NCI-H1417 (cell line): Measurements from ENCODE around the gene KIFC1.
A peak's percentile ranks its signal among the peaks of the same experiment; 100 is the strongest.

Experiments
- DNase-seq, 3 experiments: peaks; one replicate each; lab custom pipeline; 2025; lab: John Stamatoyannopoulos, UW

Gene KIFC1

DNA sequence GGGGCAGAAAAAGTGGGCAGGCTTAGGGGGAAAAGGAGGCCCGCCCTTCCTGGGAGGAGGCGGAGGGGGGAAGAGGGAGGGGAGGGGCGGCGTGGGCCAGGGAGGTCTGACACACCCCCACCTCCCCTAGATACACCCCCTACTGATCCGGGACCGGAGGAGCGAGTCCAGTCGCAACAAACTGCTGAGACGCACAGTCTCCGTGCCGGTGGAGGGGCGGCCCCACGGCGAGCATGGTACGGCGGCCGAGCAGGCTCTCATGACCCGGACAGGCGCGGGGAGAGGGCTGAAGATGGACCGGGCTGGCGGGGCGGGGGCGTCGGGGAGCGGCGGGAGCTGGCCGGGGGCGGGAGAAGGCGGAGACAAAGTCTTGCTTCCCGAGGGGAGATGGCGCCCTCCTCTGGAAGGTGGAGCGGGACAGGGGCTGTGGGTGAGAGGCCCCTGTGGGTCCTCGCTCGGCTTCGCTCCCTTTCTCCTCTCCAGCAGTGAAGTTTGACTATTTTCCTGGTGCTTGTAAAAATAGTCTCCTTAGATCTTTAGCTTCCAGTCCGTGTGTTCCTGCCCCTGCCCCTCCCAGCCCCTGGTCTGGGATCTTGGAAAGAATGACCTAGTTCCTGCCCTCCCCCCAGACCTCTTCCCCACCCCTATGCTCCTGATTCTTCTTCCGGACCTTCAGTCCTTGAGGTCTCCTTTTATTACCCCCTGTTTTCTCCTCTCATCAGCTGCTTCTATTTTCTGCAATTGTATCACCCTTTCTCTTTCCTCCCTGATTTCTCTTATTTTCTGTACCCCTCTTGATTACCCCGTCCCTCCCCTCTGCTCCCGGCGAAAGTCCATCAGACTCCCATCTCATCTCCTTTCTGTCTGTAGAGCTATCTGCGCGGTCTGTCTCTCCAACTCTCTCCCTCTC, 34.3 kb downstream of the KIFC1 start:
- peak; percentile 39 to 77 (median 60) for DNase-seq

DNA sequence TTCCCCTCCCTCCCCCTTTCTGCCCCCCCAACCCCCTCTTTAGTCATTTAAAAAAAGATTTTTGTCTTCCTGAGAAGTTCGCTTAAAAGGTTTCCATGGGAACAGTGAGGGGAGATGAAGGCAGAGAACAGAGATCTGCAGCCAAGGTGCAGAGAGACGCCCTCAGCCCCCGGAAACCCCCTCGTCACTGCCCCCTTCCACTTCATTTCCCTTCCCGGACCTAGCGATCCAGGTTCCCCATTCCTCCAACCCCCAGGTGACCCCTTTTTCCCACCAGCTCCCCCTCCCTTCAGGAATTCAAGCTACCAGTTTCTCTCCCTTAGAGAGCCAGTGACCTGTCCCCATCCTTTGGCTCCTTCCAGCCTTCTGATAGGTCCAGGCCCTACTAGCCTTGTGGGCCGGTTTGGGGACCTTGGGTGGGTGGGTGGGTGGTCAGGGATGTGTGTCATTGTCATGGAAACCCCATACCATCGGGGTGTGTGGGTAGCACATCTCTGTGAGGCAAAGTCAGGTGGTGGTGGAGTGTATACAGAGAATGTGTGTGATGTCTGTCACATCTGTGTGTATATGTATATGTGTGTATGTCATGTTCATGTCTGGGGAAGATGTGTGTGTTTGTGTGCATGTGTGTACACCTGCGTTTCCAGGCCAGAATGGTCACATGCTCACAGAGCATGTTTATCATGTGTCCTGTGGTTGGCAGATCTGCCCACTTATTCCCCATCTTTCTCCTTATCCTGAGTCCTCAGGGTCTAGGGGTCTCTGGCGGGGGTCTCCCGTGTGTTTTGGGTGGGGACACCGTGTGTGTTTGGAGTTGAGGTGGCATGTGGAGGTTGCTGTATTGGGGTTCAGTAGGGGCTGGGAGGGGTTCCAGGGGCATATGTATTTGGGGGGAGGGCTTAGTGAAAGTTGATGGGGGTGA, 35.2 kb downstream of the KIFC1 start:
- peak in 1 of 3 experiments; percentile 39 for DNase-seq

DNA sequence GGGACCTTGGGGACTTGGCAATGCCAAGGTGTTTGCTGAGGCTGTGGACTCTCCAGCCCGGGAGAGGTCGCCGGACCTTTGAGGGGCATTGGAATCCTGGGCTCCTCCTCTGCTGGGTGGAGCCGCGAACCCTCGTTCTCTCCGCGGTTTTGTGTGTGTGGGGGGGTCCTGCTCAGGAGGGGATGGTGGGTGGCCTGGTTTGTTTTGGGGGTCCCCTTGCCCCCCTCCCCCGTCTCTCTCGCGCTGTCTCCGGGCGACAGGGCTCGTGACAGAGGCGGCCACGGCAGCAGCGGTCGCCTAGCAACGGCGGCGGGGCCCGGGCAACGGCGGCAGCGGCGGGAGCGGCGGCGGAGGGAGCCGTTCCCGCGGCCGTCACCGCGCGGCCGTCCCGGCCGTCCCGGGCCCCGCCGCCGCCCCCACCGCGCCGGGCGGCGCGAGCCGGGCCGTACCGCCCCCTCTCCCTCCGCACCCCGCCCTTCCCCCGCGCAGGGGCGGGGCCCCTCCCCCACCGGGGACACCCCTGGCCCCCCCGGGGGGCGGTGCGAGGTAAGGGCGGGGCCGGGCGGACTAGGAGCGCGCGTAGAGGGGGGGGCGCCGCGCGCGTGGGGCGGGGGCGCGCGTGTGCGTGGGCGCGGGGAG, 36.1 kb downstream of the KIFC1 start:
- DNase-seq, result peak; percentile 45 to 57 (median 56)

DNA sequence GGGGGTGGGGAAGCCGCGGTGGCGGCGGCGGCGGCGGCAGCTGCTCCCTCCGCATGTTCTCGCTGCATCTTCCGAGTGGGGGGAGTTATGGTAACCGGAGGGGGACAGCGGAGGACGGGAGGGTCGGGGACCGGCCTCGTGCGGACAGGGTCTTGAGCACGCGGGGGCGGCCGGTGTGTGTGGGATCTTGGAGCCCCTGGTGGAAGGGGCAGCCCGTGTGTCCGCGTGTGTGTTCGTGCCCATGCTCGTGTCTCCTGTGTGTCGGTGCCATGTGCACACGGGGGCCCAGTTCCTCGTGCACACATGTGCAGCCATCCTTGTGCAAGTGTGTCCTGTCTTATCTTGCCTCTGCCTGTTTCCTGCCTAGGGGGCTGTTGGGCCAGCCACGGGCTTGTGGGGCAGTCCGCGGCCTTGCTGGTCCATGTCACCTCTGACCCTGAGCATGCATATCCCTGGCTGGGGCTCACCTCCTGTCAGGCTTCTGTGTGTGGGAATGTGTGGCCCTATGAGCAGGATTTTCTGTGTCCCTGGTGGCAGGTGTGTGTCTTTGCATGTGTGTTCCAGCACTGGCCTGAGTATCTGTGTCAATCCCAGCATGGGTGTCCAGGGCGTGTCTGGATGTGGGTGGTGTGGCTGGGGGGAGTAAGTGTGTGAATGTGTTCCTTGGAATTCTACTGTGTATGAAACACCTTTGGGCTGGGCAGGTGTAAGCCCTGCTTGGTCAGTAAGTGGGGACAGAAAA, 36.8 kb downstream of the KIFC1 start:
- DNase-seq, result peak; percentile 10 to 43 (median 35)

DNA sequence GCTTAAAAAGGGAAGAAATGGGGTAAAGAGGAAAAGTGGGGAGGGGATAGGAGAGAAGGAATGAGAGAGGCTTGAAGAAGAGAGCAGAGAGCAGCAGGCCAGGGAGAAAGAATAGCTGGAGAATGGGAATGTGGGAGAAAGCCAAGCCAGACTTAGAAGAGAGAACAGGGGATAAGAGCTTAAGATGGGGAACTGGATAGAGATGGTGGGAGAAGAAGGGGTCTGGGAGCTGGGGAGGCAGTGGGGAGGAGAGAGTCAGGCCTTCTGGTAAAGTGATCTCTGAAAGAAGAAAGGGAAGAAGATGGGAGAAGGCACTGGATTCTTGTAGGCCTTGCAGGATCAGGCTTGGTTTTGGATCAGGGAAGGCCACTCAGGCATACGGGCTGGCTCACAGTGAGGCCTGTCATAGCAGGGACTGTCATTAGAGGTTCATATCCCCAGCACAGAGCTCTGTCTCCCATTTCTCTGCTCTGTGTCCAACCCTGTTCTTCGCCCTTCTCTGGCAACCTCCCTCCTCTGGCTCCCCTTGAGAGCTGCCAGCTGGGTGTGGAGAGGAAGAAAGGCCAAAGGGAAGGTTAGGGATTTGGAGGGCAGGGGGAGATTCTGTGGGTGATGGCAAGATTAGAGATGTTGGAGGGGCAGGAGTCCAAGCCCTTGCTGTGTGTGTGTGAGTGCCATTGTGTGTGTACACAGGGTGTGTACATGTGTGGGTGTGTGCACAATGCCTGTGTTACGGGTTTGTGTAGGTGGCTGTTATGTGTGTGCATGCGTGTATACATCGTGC, 37.5 kb downstream of the KIFC1 start:
- DNase-seq, result no peak

DNA sequence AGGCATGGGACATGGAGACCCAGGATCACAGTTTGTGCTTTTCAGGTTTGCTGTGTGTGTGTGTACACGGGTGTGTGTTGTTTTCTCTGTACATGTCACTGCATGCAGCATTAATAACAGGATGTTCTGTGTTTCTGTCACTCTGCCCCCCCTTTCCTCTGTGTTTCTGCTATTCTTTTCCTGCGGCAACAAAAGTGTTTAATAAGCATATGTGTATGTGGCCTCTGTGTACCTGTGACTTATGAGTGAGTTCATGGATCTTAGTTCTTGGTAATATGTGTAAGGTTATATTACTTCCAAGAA, 38.1 kb downstream of the KIFC1 start:
- no peak for DNase-seq

DNA sequence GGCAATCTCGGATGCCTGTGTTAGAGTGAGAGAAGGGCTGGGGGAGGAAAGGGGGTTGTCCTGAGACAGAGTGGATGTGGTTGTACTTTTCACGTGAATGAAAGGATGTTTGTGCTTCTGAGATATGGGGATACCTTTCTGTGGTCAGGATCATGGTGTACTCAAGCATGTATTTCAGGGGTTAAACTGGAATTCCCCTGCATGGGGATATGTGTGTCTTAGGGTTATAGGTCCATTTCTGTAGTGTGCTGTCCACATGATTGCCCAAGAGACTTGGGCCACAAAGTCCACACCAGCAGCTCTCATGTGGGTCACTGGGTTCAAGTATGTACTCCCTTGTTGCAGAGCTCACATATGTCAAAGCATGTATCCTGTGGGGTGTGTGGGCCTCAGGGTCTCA, 38.7 kb downstream of the KIFC1 start:
- no peak for DNase-seq

DNA sequence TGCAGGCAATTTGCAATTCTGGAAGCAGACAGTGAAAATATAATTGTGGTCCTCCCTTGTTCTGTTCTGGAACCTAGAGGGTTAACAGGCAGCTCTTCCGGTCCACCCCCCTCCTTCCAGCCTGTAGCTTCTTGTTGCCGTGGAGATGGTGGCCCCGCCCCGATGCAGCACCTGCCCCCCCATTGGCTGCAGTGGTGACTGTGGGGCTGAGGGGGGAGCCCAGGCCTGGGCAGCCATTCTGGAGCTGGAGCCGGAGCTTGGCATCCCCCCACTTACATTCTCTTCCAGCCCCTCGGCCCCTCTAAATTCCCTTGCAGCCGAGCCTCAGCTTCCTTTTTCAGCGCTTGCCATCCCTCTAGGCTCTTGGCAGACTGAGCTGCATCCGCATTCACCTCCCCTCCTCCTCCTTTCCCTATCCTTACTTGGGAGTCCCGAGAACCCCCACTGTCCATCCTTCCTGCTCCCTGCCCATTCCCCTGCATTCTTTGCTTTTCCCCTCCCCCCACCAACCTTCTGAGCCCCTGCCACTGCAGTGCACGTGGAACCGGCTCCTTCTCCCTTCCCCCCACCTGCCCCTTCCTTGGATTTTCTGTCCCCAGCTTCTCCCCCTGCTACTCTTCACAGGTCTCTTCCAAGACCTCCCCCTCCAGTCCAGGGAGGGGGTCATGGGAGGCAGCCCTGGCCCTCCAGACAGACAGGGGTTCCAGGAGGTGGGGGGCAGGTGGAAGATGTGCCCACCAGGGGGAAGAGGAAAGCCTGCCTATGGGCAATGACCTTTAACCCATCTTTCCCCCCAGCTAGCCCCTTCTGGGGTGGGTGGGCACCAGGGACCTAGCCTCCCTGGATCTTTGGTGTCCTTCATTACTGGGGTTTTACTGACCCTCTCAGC, 39.6 kb downstream of the KIFC1 start:
- peak; percentile 44 to 82 (median 75) for DNase-seq

DNA sequence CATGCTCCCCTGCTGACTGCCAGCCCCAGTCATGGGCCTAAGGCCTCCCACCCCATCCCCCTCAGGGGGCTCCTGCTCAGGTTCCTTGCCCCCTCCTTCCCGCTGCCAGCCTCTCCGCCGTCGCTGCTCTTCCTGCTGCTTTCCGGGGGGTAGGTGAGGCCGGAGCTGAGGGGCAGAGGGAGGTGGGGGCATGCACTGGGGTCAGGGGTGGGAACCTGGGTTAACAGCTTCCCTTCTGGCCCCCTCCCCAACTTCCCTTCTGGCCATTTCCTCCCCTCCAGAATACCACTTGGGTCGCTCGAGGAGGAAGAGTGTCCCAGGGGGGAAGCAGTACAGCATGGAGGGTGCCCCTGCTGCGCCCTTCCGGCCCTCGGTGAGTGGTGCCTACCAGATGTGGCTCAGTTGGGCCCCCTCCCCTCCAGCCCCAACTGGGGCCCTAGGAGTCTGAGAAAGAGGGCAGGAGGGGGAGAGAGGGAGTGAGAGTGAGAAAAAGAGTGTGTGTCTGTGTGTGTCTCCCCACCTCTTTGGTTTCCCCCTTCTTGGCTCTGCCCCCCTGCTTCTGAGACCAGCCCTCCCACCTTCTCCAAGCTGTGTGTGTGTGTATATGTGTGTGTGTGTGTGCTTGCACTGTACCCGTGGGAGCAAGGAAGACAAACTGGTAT, 40.4 kb downstream of the KIFC1 start:
- no peak for DNase-seq

DNA sequence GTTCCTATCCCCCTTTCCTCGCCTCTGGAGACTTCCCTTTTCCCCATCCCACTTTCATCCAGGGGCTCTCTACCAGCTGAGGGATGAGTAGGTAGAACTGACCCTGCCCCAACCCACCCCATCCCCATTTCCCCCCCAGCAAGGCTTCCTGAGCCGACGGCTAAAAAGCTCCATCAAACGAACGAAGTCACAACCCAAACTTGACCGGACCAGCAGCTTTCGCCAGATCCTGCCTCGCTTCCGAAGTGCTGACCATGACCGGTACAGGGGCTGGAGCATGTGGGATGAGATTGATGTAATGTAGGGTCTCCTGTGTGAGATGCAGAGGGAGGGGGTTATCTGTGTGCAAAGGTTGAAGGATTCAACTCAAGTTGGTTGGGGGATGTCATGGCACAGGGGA, 40.9 kb downstream of the KIFC1 start:
- no peak for DNase-seq

DNA sequence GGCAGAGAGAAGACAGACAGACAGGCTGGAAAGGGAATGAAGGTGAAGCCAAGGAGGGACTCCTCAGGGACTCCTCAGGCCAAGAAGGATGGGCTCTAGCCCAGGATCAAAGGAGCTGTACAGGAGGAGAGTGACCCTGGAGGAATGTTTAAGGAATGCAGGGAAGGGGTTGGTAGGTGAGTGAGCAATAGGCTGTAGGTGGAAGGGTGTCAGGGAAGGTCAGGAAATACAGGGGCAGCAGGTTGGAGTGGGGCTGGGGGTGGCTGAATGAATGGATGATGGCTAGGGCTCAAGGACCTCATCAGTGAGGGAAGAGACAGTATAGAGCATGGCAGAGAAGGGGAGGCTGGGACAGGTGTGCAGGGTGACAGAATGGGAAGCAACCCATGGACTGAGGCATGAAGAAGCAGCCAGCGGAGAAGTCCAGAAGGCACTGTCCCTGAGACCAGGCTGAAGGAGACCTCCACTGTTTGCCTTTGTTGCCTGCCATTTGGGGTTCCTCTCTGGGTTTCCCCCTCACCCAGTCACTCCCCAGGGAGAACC, 41.4 kb downstream of the KIFC1 start:
- no peak for DNase-seq

DNA sequence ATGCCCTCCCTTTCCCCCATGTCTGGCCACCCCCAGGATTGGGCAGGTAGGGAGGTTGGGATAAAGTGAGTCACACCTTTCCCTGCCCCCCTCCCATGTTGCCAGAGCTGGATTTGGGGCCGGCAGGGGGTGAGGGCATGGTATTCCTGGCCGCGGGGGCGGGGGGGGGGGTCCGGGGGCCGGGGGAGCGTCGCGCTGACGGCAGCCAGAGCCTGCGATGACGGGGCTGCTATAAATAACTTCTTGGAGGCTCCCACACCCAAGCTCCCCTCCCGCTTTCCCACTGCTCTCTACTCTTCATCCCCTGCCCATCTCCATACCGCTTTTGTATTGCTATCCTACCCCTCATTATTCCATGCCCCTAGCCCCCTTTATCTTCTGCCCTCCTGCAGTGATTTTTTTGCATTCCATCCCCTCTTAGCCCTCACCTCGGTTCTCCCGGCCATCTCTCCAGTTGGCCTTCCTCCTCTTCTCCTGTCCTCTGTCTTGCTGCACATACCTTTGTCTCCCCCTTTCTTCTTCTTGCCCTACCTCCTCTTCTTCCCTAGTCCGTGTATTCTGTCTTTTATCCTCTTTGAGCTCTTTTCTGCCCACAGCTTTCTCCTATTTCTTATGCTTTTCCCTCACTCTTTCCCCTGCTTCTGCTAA, 42.0 kb downstream of the KIFC1 start:
- no peak for DNase-seq

DNA sequence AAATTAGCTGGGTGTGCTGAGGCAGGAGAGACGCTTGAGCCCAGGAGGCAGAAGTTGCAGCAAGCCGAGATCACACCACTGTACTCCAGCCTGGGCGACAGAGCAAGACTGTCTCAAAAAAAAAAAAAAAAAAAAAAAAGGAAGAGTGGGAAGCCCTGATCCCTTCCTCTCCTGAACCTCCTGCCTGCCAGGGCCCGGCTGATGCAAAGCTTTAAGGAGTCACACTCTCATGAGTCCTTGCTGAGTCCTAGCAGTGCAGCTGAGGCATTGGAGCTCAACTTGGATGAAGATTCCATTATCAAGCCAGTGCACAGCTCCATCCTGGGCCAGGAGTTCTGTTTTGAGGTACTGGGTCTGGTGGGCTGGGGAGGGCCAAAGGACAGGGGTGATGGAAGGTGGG, 43.3 kb downstream of the KIFC1 start:
- DNase-seq, result no peak

DNA sequence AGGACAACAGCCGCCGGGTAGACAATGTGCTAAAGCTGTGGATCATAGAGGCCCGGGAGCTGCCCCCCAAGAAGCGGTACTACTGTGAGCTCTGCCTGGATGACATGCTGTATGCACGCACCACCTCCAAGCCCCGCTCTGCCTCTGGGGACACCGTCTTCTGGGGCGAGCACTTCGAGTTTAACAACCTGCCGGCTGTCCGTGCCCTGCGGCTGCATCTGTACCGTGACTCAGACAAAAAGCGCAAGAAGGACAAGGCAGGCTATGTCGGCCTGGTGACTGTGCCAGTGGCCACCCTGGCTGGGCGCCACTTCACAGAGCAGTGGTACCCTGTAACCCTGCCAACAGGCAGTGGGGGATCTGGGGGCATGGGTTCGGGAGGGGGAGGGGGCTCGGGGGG, 46.0 kb downstream of the KIFC1 start:
- no peak for DNase-seq

DNA sequence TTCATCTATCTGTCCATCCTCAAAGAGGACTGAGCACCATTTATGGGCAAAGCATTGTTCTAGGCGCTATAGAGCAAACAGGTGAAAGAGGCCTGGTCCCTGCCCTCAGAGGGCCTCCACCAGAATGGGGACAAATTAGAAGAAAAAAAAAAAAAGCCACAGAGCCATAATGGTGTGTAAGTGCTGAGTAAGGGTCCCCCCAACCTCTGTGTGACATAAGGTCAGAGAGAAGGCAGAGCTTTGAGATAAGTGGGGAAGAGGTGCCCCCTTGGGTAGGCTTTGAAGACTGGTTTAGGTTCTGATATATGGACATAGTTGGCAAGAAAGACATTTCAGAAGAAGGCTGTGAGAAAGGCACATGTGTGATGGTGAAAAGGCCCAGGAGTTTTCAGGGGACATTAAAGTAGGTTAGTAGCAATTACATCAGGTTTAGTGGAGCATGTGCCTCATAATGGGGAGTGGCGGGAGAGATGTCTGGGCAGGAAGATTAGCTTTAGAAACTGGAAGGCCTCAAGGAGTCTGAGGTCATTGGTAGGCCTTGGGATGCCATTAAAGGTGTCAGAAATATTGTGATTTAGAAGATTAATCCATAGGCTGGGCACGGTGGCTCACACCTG, 47.5 kb downstream of the KIFC1 start:
- DNase-seq, result no peak

DNA sequence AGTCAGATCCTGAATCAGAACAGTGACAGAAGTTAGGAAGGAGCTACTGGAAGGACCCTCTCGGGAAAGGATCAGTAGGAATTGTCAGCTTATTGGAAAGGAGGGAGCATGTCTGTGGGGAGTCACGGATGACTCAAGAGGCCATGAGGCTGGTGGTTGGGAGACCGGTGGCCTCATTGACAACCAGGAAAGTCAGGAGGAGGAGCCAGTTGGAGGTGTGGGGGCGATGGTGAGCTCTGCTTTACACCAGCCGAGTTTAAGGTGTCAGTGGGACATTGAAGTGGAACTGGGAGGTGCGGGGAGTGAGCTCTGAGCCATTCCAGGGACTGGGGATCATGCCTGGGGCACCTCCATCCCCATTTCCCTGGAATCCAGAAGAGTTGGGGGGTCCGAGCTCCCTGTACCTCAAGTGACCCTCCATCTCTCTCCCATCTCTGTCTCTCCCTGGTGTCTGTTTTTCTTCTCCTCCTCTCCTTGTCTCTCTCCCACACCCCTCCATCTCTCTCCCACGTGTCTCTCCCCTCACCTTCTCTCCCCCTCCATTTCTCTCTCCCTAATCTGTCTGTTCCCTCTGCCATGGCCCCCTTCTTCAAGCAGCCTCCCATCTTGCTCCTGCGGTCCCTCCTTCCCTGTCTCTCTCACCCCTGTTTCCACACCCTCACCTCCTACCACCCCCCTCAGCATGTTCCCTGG, 48.5 kb downstream of the KIFC1 start:
- DNase-seq, result no peak

DNA sequence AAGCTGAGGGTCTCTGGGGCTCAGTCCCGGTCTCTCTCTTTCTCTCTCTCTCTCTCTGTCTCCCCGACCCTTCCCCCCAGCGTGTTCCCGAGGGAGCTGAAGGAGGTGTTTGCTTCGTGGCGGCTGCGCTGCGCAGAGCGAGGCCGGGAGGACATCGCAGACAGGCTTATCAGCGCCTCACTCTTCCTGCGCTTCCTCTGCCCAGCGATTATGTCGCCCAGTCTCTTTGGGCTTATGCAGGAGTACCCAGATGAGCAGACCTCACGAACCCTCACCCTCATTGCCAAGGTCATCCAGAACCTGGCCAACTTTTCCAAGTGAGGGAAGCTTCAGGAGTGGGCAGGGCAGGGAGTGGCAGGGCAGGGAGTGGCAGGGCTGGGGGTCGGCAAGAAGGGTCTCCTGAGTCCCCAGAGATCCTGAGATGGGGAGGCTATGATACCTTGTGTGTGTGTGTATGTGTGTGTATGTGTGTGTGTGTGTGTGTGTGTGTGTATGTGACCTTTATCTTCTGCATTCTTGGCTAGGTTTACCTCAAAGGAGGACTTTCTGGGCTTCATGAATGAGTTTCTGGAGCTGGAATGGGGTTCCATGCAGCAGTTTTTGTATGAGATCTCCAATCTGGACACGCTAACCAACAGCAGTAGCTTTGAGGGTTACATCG, 49.2 kb downstream of the KIFC1 start:
- no peak for DNase-seq
